ENCODE measurements around the gene TOR1B.
A peak's percentile ranks its signal among the peaks of the same experiment; 100 is the strongest.
"Not testable (repeated sequence)": the region's sequence is repeated elsewhere in the genome, so short reads cannot be mapped to it uniquely, and the experiment has no call there.

TOR1B gene

DNA sequence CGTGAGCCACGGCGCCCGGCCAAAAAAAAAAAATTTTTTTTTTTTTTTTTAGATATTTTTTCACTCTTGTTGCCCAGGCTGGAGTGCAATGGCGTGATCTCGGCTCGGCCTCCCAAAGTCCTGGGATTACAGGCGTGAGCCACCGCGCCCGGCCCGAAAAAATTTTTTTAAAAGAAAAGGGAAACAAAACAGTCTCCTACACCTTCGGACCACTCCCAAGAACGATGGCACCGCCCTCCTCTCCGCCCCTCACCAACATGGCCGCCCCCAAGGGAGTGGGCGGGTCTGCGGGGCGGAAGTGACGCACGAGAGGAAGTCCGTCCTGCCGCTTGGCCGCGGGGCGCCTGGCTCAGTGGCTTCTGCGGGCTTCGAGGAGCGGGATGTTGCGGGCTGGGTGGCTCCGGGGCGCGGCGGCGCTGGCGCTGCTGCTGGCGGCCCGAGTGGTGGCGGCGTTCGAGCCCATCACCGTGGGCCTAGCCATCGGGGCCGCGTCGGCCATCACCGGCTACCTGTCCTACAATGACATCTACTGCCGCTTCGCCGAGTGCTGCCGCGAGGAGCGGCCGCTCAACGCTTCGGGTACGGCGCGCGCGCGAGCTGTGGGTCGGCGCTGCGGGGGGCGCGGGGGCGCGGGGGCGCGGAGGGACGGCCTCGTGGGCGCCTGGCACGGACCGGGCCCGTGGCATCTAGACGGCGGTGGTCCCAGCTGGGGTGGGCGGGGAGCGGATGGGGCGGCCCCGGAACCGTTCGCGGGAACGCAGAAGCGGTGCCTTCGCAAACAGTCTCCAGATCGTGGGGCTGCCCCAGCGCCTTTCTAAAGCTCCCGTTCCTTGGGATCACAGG, at the start of gene TOR1B:
TSS of gene TOR1B (plus strand) at position 352 of the 843 bp plus-strand sequence. CDS start at position 381, 29 bp downstream.
- peak; percentile 92 for DNase-seq

- no peak for DNase-seq
Measured at GRCh38 chr9:129755151-129755550, 47.8 kb upstream of the TOR1B start.

DNA sequence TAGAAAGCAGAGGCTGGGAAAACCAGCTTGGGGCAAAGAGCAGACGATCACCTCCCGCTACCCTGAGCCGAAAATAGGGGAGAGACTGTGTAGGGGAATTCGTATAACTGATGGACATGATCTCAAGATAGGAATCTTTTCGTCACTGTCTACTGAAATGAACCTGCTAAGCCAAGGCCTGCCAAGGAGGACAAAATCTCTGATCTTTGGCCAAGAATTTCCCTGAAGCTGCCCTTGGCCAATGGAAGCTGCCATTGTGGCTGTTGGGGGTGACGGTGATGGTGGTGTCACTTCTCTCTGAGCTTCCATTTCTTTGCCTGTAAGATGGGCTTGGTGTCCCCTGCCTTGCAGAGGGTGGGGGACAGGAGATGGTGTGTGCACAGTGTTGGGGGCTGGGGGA, 46.8 kb upstream of the TOR1B start:
- DNase-seq, result no peak

DNA sequence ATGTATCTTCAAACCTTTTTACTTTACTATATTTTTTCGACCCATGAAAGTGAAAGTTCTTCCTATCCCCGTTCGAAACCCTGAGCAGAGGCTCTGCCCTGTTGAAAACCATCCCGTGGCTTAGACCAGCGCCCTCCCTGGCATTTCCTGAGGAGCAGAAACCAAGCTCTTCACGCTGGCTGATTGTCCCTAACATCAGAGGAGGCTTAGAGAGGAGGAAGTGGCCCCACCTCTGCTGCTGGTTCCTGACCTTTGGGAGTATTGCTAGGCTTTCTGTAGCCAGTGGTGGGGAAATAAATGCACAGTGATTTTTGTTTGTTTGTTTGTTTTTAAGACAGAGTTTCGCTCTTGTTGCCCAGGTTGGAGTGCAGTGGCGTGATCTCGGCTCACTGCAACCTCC, 45.9 kb upstream of the TOR1B start:
- DNase-seq, result no peak

GRCh38 chr9:129759319-129759718, 43.7 kb upstream of the TOR1B start:
- no peak for DNase-seq

DNA sequence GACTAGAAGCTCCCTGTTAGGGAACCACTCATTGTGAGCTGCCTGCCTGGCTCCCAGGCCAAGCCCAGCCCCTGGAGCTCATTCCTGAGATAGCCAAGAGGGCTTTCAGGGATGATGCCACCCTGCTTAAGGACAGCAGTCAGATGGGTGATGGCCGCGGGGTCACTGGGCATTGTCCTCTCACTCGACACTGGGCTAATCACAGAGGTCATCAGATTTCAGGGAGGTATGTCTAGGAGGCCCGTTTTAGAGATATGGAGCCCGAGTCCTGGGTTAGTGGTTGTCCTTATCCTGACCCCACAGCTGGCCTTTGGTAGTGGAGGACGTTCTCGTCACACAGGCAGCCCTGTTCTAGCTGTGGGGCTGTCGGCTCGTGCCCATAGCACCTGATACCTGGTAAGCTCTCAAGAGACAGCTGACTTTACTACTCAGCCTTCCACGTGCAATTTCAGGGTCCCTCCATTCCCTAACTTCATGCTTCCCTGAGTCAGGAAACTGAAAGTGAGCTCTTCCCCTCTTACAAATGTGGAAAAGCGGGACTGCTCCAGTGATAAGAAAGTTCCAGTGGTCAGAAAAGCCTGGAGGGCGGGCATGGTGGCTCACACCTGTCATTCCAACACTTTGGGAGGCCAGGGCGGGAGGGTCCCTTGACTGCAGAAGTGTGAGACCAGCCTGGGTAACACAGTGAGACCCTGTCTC, 43.0 kb upstream of the TOR1B start:
- DNase-seq, result no peak

GRCh38 chr9:129760784-129761183, 42.2 kb upstream of the TOR1B start:
- not testable (repeated sequence) for DNase-seq

DNA sequence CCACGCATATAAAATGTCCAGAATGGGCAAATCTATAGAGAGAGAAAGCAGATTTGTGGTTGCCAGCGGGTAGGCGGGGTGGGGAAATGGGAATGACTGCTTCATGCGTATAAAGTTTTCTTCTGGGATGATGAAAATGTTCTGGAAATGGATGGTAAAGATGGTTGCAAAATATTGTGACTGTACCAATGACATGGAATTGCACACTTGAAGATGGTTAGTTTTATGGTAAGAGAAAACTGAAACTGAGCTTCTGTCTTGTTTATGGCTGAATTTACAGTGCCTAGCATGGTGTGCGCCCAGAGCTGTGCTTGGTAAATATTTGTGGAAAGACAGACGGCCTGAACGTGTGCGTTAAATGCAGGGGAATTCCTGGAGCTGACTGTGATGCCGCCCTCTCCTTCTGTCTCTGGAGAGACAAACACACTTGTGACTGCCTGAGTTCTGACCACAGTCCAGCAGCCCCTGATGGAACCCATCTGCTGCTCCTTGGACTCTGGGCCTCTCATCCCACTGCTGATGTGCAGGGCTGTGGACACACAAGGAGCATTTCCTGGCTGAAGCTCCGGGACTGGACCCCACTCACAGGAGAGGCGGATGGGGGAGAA, 41.6 kb upstream of the TOR1B start:
- DNase-seq, result no peak

- DNase-seq, result no peak
Measured at GRCh38 chr9:129761901-129762369, 41.0 kb upstream of the TOR1B start.

DNA sequence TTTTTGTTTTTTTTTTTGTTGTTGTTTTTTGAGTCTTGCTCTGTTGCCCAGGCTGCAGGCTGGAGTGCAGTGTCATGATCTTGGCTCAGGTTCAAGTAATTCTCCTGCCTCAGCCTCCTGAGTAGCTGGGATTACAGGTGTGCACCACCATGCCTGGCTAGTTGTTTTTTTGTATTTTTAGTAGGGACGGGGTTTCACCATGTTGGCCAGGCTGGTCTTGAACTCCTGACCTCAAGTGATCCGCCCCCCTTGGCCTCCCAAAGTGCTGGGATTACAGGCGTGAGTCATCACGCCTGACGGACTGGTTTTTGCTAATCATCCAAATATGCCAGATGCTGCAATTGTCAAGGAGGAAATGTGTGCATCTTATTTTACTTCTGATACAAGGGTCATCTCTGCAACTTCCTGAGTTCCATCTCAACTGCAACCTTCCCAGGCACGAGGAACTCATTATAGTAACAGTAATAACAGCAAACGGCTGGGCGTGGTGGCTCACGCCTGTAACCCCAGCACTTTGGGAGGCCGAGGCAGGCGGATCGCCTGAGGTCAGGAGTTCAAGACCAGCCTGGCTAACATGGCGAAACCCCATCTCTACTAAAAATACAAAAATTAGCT, 40.5 kb upstream of the TOR1B start:
- DNase-seq, result not testable (repeated sequence)

DNA sequence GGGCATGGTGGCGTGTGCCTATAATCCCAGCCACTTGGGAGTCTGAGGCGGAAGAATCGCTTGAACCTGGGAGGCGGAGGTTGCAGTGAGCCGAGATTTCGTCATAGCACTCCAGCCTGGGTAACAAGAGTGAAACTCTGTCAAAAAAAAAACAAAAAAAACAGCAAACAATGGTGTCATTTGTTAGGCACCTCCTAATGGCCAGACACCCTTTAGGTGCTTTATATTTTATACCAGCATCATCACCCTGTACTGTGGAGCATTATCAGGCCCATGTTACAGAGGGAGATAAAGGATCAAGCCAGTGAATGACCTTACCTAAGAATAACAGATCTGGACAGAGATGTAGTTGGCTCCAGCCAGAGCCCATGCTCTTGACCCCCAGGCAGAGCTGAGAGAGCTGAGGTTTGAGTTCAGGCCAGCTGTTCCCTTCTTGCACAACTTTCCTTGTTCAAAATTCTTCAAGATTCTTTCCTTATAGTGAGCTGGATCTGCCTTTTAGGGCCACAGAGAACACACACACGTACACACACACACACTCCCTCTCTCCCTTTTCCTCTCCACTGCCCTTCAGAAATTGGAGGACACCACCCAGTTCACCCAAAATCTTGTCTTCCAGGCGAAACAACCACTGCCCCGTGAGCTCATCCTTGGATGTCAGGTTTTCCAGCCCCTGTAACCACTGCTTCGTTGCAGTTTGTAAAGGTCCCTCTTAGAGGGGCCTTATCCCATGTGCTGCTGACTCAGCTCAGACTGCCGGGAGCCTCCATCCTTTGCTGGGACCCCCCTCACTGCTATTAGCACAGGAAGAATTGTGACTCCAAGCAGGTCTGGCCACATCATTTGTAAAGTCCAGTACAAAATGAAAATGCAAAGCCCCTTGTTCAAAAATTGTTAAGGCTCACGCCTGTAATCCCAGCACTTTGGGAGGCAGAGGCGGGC, 39.7 kb upstream of the TOR1B start:
- DNase-seq, result no peak

- DNase-seq, result no peak
Measured at GRCh38 chr9:129765764-129766317, 37.1 kb upstream of the TOR1B start.

GRCh38 chr9:129768486-129768885, 34.5 kb upstream of the TOR1B start:
- no peak for DNase-seq

DNA sequence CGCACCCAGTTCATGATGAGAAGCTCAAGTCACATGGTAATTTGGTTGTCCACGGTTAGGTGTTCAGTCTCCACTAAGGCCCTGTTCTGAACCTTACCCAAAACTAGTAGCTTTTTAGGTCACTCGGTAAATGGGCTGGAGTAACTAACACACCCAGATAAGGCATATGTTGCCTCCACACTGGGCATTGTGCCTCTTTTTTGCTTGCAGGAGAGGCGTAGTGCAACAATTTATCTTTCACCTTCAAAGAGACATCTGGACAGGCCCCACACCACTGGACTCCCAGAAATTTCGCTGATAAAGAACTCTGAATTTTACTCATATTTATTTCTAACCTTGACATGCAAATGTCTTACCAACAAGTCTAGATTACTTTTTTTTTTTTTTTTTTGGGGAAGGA, 33.3 kb upstream of the TOR1B start:
- DNase-seq, result no peak

GRCh38 chr9:129770741-129771140, 32.2 kb upstream of the TOR1B start:
- DNase-seq, result no peak

GRCh38 chr9:129773262-129774048, 29.5 kb upstream of the TOR1B start:
- no peak for DNase-seq

DNA sequence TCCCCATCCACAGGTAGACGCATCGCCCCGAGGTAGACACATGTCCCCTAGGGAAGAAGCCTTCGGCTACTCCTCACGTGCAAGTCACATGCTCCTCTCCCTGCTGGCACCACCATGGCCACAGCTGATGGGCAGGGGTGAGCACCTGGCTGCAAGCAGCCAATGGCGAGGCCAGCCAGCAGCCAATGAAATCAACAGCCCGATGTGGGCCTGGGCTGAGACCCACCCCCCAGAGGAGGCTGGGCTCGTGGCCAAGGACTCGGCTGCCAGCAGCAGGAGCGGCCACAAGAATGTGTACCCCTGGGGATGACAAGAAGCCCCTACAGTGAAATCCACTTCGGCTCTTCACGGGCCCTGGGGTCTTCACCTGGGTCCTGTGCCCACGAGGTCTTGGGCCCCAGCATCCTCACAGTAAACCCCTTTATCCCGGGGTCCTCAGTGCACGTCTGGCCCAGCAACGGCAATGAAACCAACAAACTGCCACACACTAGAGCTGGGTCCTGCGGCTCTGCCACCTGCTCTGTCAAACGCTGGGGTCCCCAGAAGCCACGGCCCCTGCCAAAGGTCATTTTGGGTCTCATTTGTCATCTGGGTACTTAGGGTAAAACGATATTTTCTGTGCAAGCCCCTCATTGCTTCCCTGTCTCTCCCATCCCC, 28.1 kb upstream of the TOR1B start:
- DNase-seq, result no peak

DNA sequence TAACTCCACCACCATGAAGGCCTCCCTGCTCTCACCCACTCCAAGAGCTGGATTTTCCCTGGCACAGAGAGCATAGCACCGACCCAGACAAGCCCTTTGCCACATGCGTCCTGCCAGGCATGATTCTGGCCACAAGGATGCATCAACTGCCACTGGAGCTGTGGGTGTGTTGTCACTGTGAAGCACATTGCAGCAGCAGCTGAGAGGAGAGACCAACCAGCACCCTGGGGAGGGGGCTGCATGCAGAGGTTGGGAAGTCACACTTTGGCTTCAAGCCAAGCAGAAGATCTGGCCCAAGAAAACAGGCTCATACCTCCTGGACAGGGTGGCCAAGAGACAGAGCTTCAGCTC, 27.6 kb upstream of the TOR1B start:
- DNase-seq, result no peak

GRCh38 chr9:129776096-129776495, 26.9 kb upstream of the TOR1B start:
- not testable (repeated sequence) for DNase-seq

- DNase-seq, result no peak
Measured at GRCh38 chr9:129776566-129776937, 26.4 kb upstream of the TOR1B start.
